Cerebellar nuclear complex (tissue), 1 donor: ENCODE results near the gene ATP2C1.

Source experiments
- DNase-seq, 2 experiments: peaks; one replicate each; lab custom pipeline; 2025; lab: John Stamatoyannopoulos, UW

The ATP2C1 gene

DNA sequence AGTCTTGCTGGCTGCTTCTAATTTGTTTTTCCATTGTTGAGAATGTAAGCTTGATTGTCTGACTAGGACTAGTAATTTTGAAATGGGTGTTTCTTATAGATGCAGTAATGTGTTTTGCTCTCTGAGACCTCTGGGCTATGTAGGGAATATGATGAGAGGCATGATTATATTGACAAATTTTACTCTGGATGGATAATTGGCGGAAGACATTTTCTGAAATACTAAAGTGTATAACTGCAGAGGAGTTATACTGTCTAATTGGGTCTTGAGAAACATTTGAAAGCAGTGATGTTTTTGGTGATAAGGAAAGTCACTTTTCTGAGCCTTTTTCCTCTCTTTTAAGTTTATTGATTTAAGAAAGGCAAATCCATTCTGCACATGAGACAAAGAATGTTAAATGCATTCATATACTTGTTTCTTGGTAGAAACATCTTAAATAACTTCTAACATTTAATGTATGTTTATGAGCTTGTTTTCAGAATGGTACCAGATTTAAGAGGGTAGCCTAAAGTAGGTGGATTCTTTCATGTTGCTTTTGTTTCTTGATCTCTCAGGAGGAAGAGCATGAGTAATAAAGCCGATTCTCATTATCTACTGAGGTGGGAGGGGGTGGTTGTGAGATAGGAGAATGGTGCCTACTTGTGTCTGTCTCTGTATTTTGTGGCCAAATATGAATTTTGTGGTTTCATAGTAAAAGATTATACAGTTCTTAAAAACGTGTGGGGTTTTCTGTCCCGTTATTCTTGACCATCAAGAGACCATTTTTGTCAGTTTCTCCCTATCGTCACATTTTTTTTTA lies 2.0 kb downstream of the ATP2C1 start:
- DNase-seq, result no peak

DNA sequence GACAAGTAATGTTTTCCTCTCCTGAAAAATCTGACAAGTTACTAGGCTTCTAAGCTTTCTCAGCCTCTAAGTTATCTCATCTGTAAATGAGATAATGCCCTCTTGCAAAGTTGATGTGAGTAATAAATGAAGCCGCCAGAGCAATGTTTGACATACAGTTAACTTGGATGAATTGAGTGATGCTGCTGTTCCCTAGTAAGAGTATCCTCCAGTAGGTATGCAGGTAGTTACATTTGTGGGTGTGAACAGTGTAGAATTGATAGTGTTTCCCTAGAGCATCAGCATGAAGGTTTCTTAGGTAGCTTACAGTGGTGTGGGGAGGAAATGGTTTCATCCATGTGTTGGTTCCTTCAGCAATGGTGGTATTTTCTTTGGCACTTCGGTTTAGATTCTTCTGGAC lies 3.4 kb downstream of the ATP2C1 start:
- no peak for DNase-seq

DNA sequence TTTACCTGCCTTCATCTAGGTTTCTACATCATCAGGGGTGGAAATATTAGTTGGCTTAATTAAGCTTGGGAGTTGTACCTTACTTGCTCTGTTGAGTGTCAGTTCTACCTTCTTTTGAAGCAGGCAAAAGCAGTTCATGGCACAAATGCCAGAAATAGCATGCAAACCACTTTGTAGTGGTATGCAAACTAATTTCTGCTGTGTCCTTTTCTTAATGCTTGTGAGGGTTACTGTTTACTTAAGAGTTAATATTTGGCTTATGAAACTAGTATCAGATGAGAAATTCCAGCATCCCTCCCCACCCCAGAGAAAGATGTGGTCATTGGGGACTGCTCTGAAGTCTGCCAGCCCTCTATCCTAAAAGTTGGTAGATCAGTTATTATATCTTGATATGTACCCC lies 7.1 kb downstream of the ATP2C1 start:
- DNase-seq, result no peak

DNA sequence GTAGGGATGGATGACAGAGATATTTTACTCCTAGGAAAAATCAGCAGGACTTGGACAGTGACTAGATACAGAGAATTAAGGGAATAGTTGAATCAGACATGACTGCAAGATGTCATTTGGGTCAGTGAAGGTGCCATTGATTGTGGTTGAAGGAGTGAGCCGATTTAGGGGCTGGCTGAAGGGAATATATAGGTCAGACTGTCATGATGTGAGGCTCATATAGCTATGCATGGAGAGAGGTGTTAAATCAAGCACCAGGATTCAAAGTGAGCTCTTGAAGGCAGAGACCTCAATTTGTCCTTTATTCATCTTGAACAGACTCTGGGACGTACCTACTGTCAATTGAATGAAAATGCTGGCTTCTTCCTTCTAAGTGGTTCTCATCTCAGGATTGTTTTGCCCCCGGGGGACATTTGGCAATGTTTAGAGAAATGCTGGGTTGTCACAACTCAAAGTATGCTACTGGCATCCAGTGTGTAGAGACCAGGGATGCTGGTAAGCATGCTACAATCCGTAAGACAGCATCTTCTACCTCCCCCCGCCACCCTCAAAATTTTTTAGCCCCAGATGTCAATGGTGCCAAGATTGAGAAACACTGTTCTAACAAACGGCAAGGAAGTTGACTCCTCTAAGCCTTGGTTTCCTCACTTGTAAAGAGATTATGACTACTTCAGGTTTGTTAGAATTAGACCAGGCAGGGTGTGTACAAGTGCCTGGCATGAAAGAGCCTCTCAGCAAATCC lies 7.8 kb downstream of the ATP2C1 start:
- DNase-seq, result no peak

DNA sequence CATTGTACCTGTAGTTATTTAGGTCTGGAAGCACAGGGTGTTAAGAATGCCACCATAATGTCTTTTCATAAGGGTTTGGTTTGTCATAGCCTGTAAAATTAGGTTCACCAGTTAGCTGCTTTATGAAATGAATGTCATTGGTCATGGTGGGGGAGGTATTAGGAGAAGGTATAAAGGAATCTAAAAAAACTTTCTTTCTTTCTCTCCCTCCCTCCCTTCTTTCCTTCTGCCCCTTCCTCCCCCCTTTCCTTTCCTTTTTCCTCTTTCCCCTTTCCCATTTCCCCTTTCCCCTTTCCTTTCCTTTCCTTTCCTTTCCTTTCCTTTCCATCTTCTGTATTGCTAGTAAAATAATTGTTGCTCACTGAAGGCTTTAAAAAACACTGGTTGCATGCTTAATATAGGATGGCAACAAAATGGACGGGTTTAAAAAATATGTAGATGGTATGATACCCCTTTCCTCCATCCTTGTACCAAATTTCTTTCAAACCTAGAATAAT lies 9.6 kb downstream of the ATP2C1 start:
- no peak for DNase-seq

DNA sequence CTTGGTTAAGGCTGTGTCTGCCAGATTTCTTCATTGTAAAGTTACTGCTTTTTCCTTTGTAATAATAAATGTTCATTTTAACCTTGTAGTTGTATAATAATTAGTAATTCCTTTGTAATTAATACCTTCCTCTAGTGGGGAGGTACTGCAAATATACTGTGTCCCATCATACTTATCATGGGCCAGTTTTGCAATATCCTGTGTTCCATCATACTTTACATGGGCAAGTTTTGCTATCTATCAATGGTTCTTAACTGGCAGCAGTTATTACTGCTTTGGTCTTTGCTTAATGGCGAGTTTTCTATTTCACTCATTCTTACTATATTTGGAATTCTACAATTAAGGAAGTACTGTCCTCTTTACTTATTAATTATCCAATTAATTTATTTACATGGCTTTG lies 10.6 kb downstream of the ATP2C1 start:
- DNase-seq, result no peak

DNA sequence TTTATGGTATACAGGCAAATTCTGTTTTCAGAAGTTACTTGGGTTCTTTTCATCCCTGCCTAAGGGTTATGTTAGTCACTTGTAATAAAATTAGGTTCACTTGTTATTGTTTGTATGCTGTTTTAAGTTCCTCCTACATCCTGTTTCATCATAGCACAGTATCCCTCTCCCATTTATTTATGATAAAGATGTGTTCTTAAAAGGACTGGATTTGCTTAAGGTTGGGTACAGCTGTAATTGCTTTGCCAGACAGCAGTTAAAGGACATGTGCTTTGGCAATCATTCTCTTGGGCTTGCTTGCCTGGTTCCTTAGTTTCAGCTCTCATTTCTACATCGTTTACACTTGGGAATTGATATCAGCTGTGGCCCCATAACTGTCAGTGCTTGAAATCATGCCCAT lies 11.7 kb downstream of the ATP2C1 start:
- no peak for DNase-seq

DNA sequence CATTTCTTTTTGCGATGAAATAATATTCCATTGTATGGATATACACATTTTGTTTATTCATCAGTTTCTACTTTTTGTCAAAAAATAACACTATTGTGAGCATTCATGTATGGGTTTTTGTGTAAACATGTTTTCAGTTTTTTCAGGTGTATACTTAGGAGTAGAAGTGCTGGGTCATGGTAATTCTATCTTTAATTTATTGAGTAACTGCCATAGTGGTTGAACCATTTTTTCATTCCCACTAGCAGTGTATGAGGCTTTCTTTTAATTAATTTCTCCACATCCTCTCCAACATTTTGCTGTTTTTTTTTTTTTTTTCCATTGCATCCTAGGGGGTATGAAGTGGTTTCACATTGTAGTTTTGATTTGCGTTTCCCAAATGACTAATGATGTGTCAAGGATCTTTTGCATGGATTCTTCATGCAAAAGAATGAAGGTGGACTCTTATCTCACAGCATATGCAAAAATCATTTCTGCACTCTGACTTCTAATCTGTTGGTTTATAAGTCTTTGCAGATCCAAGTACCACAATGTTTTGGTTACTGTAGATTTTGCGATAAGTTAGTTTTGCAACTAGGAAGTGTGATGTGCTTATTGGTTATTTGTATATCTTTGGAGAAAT lies 12.6 kb downstream of the ATP2C1 start:
- no peak for DNase-seq

DNA sequence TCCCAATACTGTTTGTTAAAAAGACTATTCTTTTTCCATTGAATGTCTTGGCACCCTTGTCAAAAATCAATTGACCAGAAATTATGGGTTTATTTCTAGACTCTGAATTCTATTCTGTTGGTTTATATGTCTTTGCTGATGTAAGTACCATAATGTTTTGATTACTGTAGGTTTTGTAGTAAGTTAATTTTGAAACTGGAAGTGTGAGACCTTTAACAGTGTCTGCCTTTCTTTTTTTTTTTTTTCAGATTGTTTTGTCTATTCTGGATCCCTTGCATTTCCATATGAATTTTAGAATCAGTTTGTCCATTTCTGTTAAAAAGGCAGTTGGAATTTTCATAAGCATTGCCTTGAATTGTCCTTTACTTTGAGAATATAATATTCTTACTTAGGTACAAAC lies 13.6 kb downstream of the ATP2C1 start:
- DNase-seq, result no peak

DNA sequence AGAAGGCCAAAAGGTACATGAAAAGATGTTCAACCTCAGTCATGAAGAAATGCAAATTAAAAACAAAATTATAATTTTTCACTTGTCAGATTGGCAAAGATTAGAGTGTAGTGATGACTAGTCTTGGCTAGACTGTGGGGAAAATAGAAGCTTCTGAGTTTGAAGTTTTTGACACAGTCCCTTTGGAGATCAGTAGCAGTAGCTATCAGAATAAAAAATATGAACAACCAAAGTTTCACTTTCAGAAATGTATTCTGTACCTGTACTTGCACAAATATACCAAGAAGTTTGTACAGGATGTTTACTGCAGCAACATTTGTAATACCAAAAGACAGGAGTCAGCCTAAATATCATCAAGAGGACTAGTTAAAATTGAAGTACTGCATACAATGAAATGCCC lies 14.1 kb downstream of the ATP2C1 start:
- no peak for DNase-seq

DNA sequence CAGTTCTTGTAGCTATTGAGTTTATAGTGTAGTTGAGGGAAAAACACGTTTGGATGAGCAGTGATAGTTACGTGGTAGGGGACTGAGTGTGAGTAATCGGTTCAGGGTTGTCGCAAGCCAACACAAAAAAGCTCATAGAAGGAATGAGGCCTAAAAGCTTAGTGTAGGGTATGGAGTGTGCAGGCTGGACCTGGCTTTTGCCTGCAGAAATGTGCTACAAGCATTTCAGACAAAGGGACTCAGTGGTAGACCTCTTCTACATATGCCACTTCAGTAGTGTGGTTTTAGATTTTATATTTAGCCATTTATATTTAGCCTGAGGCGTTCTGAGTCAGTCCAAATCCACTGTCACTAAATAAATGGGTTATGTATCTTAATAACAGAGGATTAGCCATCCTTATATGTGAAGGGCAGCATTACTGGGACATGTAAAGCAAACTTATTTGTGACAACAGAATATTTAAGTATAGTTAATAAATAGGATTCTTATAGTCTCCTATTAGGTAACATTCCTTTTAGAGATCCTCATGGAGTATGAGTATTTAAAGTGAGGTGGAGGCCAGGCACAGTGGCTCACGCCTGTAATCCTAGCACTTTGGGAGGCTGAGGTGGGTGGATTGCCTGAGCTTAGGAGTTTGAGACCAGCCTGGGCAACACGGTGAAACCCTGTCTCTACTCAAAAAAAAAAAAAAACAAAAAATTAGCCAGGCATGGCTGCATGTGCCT lies 21.8 kb downstream of the ATP2C1 start:
- no peak for DNase-seq

DNA sequence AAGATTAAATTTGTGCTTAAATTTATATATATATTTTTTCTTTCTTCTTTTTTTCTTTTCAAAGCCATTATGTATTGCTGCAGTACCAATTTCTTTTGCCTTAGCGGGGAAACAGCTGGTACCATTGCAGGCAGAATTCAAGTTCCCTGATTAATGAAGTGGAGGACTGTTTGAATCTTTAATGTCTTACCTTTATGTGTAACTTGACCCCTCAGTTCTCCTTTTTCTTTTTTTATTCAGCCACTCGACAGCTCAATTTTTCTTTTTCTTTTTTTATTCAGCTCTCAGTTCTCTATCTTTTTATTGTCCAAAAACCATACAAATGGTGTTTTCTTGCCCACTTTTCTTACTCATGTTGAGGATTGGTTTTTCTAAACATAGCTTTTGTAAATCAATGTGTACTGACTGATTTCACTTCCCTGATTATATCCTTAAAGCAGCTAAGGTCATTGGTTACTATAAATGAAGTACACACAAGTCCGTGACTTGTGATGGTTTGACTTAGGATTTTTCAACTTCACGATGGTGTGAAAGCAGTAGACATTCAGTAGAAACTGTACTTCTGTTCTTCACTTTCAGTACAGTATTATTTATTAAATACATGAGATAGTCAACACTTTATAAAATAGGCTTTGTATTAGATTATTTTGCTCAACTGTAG lies 22.8 kb downstream of the ATP2C1 start:
- DNase-seq, result no peak

DNA sequence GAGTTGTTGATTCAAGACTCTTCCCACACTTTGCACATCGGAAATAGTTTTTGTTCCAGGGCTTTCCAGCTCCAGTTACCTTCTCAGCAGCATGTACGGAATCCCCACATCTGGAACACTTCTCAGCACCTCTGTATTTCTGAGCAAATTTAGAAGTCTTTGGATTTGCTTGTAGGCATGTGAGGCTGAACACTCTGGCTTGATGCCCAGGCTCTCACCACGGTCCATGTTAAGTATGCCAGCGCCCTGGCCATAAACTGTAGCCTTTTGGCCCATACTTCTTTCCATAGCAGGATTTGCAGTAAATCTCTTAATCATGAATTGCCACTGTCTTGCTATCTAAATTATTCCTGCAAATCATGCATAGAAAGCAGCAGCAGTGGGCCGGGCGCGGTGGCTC lies 24.4 kb downstream of the ATP2C1 start:
- DNase-seq, result no peak

DNA sequence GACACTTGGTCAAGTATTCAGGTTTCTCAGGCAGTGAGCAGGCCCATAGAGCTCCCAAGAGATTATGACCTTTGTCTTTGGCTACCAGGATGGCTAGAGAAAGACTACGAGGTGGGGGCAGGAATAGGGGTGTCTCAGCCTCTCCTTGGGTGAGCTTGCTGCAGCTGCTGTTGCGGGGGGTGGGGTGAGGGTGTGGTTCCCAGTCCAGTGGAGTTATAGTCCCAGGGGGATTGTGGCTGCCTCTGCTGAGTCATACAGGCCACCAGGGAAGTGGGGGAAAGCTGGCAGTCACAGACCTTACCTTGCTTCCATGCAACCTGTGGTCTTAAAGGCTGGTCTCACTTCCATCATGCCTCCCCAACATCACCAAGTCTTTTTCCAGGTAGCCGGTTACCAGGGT lies 31.7 kb downstream of the ATP2C1 start:
- no peak for DNase-seq

DNA sequence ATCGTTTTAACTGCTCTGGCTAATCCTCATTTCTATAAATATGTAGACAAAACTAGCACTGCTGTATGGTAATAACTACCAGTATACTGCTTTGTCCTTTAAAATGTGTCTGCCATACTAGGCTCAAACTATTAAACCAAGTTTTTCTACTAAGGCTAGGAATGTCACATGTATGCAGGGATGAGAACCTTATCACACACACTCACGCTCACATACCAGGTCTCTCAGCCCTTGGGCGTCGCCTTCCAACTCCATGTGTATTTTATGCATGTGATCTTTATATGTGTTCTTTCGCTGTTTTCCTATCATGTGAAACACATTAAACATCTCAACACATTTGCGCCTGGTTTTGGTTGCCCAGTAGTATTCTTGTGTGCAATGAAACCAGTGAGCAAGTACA lies 32.6 kb downstream of the ATP2C1 start:
- no peak for DNase-seq

DNA sequence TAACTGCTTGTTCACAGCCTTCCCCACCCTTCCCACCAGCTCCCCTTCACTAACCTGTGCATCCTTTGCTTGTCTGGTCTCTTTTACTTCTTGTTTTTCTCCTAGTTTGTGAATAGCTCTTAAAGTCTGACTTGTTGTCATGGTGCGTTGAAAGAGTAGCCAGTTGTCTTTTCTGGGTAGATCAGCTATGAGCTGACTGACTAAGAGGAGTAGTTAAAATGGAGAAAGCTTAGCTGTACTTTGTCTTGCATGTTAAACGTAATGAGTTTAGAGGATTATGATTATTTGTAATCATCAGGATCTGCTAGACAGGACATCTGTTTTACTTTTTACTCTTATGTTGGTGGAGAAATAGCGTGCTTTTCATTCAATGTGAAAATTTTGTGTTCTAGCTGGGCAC lies 35.9 kb downstream of the ATP2C1 start:
- DNase-seq, result no peak

DNA sequence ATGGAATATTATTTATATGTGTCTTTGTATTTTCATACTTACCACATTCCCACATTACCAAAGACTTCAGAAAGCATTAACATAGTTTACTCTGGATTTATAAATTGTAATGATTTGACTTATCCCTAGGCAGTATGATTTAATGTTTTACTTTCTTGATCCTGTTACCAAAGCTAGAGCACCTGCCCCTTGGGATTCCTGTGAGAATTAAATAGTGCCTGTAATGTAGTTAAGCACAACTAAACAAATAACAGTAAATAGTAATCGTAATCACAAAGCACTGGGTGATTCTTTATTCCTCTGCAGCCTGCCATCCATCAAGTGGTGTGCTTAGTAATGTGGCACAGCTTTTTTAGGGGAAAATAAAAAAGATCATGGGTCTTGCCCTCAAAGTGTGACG lies 39.1 kb downstream of the ATP2C1 start:
- no peak for DNase-seq

DNA sequence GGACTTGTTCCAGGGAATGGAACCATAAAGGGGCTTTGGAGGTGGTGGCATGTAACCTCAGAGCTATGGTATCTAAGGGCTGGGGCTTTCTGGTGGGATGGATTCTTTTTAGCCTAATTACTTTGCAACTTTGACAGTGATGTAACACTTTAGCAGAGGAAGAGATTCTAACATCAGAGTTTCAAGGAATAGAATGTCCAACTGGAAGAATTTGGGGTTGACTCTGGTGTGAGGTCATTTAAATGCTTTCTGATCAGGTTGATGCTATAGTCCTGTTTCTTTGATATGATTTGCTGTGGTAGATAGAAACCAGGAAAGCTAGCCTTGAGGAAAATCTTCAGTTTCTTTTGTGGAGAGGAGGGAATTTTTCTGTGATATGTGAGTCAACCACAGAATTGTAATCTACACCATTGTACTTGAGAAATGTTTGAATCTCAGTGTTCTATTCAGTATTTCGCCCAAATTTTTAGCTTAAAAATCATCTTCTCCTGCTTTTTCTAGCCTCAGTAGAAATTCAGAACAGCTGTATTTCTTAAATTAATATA lies 40.0 kb downstream of the ATP2C1 start:
- DNase-seq, result no peak

DNA sequence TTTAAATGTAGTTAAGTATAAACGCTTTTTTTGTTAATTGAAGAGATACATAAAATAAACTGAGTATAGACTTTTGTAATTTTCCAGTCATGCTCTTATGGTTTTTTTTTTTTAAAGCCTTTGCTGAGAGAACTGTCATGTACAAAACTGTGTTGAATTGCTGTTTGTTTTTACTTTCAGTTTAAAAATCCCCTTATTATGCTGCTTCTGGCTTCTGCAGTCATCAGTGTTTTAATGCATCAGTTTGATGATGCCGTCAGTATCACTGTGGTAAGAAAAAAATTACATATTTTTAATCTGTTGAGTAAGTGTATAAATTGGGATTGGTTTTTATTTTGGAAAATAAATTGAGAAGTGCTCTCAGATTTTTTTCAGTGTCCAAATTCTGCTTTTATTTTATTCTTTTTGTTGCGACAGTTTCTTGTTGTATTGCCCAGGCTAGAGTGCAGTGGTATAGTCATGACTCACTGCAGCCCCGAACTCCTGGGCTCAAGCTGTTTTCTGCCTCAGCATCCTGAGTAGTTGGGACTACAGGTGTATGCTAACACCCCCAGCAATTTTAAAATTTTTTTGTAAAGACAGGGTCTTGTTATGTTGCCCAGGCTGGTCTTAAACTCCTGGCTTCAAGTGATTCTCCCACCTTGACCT lies 40.7 kb downstream of the ATP2C1 start:
- DNase-seq, result no peak

DNA sequence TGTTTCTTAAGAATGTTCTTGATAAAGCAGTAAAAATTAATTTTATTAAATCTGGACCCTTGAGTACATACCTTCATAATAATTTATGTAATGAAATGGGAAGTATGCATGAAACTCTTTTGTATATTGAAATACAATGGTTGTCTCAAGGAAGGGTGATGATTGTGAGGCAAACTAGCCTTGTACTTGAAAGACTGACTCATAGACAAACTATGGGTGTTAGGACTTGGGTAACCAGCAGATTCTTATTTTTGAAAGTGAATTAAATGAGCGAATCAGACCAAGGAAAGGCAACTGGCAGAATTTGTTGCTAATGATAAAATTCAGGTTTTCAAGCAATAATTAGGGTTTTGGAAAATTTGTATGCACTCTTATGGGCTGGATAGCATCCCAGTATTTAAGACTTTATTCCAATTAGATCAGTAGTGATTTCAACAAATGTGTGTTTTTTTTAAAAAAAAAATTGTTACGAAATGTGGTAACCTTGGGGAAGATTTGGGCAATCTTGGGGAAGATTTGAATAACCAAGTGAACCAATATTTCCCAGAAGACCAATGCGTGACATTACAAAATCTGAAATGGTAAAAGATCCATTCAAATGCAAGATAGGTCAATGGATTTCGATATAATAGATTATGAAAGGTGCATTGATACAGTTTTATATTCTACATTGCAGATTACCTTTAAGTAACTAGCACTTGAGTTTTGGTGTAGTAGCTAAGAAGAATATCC lies 42.0 kb downstream of the ATP2C1 start:
- no peak for DNase-seq
